Suprapubic skin (tissue), 4 donors: ENCODE measurements around the gene SLC37A1. TPM values are rescaled to one million over a fixed set of nuclear protein-coding genes. Genes with fewer than 3 reads are reported as not detected.
"Not testable (repeated sequence)": the region's sequence is repeated elsewhere in the genome, so short reads cannot be mapped to it uniquely, and the experiment has no call there.

Experiments used
- DNase-seq, 2 donors: peaks; one replicate each; pipeline ENCODE4 v3.0.0-alpha.2; 2019; ENCODE audit warnings: low spot score in 2 of 2
- H3K27ac ChIP-seq: fragments of 200-600 bp; sonication (generic); one replicate; pipeline ENCODE4 v1.5.1; 2019
- H3K27me3 ChIP-seq: fragments of 200-600 bp; sonication (generic); one replicate; pipeline ENCODE4 v1.5.1; 2019
- H3K36me3 ChIP-seq: fragments of 200-600 bp; sonication (generic); one replicate; pipeline ENCODE4 v1.5.1; 2019
- H3K4me1 ChIP-seq: fragments of 200-600 bp; sonication (generic); one replicate; pipeline ENCODE4 v1.5.1; 2019
- H3K4me3 ChIP-seq: fragments of 200-600 bp; sonication (generic); one replicate; pipeline ENCODE4 v1.5.1; 2019; ENCODE audit warnings: mild to moderate bottlenecking
- H3K9me3 ChIP-seq: fragments of 200-600 bp; sonication (generic); one replicate; pipeline ENCODE4 v1.5.1; 2019
- EP300 ChIP-seq: sonication (generic); formaldehyde crosslinking; IDR thresholded peaks from one replicate; pipeline ENCODE4 v1.6.1; 2017; ENCODE audit warnings: antibody characterized with exemption
- POLR2A ChIP-seq, 2 donors: fragments of 450-650 bp; IDR thresholded peaks; one replicate each; pipeline ENCODE4 v1.6.1; 2017; ENCODE audit warnings: antibody characterized with exemption in 2 of 2, mild to moderate bottlenecking in 2 of 2, moderate library complexity in 2 of 2
- POLR2AphosphoS5 ChIP-seq, 3 donors: sonication (generic); formaldehyde crosslinking; IDR thresholded peaks; one replicate each; pipeline ENCODE4 v1.6.1; 2017; ENCODE audit warnings: antibody characterized with exemption in 3 of 3
- WGBS: methylation state at CpG from one replicate; pipeline ENCODE4 v1.1.5; 2018; 5-methylcytosine and 5-hydroxymethylcytosine counted together
- total RNA-seq, 4 donors: library from RNA; depleted of rRNA; stranded (reverse); fragments of >200 nt; gene quantifications; one replicate each; pipeline ENCODE4 v1.1.0, GENCODE V29; 2016
- TF ChIP-seq, protein P1 (sequence below), 2 donors: fragments of 200-600 bp in 1 of 2; fragments of 450-650 bp in 1 of 2; sonication (generic) in 1 of 2; IDR thresholded peaks; one replicate each; pipeline ENCODE4 v1.5.1; 2016 to 2019; ENCODE audit warnings: antibody characterized with exemption in 2 of 2, mild to moderate bottlenecking in 1 of 2, moderate library complexity in 1 of 2

The SLC37A1 gene
- total RNA-seq, 4 donors from 2014 or later, result 10.2 to 23.1 (median 19.6) TPM

DNA sequence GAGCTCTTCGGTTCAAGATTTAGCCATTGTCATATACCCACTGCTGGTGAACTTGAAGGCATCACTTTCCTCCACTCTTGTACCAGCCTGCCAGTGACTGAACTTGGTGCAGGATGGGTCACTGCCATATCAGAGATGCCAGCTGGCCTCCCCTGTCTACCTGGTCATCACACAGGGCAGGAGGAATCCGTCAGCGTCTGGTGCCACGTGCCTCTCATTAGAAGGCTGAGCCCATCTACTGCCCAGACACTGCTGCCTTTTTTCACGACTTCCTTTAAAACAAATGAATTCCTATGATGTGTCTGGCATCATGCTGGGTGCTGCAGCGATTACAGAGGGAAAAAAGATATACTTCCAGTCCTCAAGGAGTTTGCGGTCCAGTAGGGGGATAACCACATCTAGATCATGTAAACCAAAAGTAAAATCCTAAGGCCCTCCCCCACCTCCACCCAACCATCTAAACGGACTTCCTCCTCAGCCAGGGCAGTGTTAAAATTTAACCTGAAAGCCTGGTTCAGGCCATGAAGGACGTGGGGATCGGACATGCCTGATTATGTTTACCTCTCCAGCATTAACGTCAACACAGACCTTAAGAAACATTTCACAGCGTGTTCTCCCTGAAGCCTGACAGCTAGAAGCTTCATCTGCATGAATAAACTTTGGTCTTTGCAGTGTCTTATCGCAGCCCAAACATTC, 110.6 kb downstream of the SLC37A1 start:
- Histone ChIP-seq H3K4me1 (no peaks in the 10 kb centered on the region), H3K36me3 (no peaks in the 10 kb centered on the region), H3K27me3 (peaks cover 43% of the 10 kb centered on the region), H3K4me3 (no peak overlapping the region), H3K27ac (no peak overlapping the region), H3K9me3 (no peaks in the 10 kb centered on the region)
- 72% methylated on average over 13 of the region's 13 CpGs for WGBS
- no peak for TF ChIP-seq POLR2A (IDR thresholded peaks at IDR 0.05)
- no peak for TF ChIP-seq POLR2AphosphoS5 (IDR thresholded peaks at IDR 0.05)
- TF ChIP-seq EP300, result no peak
- TF ChIP-seq, protein P1, sequence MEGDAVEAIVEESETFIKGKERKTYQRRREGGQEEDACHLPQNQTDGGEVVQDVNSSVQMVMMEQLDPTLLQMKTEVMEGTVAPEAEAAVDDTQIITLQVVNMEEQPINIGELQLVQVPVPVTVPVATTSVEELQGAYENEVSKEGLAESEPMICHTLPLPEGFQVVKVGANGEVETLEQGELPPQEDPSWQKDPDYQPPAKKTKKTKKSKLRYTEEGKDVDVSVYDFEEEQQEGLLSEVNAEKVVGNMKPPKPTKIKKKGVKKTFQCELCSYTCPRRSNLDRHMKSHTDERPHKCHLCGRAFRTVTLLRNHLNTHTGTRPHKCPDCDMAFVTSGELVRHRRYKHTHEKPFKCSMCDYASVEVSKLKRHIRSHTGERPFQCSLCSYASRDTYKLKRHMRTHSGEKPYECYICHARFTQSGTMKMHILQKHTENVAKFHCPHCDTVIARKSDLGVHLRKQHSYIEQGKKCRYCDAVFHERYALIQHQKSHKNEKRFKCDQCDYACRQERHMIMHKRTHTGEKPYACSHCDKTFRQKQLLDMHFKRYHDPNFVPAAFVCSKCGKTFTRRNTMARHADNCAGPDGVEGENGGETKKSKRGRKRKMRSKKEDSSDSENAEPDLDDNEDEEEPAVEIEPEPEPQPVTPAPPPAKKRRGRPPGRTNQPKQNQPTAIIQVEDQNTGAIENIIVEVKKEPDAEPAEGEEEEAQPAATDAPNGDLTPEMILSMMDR (IDR thresholded peaks at IDR 0.05), result no peak
- peak; percentile 11 to 56 for DNase-seq

DNA sequence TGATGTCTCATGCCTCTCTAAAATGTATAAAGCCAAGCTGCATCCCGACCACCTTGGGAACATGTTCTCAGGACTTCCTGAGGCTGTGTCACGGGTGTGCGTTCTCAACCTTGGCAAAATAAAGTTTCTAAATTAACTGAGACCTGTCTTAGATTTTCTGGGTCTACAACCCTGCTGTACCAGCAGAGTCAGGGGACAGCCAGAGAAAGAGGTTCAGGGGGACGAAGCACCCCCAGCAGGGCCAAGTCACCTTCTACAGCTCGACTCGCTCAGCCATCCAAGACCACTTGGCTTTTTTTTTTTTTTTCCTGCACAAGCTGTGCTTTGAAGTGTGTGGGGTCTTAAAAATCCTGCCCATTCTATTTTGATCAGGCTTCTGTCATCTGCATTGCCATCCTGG, 111.3 kb downstream of the SLC37A1 start:
- H3K9me3 ChIP-seq, result no peaks in the 10 kb centered on the region
- no peaks in the 10 kb centered on the region for H3K4me1 ChIP-seq
- 84% methylated on average over 6 of the region's 6 CpGs for WGBS
- H3K4me3 ChIP-seq, result no peak overlapping the region
- TF ChIP-seq, protein P1 (IDR thresholded peaks at IDR 0.05), result no peak
- TF ChIP-seq POLR2AphosphoS5 (IDR thresholded peaks at IDR 0.05) (no peak), EP300 (no peak), POLR2A (IDR thresholded peaks at IDR 0.05) (no peak)
- H3K36me3 ChIP-seq, result no peaks in the 10 kb centered on the region
- peak; percentile 13 to 54 for DNase-seq
- H3K27me3 ChIP-seq, result peaks cover 38% of the 10 kb centered on the region
- no peak overlapping the region for H3K27ac ChIP-seq

DNA sequence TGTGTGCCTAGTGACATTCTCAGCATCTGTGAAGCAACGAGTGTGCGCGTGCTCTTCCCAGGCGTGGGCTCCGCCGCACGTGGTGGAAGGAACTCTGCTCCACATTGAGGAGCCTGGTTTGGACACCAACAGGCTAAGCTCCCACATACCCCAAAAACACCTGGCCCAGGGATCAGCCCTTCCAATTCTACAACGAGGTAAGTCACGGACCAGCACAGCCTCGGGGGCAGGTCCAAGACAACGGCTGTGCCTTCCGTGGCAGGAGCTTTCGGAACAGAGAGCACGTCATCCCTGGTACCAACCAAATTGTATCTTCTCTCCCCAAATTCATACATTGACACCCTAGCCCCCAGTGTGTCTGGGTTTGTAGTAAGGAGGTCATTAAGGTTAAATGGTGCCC, 112.5 kb downstream of the SLC37A1 start:
- peak; percentile 32 to 57 for DNase-seq
- Histone ChIP-seq H3K4me1 (no peaks in the 10 kb centered on the region), H3K9me3 (no peaks in the 10 kb centered on the region), H3K27ac (no peak overlapping the region), H3K4me3 (no peak overlapping the region), H3K27me3 (peaks cover 36% of the 10 kb centered on the region), H3K36me3 (no peaks in the 10 kb centered on the region)
- TF ChIP-seq EP300, result no peak
- TF ChIP-seq POLR2AphosphoS5 (IDR thresholded peaks at IDR 0.05), result no peak
- TF ChIP-seq, protein P1 (IDR thresholded peaks at IDR 0.05), result no peak
- TF ChIP-seq POLR2A (IDR thresholded peaks at IDR 0.05), result no peak
- WGBS, result 88% methylated on average over 14 of the region's 14 CpGs

DNA sequence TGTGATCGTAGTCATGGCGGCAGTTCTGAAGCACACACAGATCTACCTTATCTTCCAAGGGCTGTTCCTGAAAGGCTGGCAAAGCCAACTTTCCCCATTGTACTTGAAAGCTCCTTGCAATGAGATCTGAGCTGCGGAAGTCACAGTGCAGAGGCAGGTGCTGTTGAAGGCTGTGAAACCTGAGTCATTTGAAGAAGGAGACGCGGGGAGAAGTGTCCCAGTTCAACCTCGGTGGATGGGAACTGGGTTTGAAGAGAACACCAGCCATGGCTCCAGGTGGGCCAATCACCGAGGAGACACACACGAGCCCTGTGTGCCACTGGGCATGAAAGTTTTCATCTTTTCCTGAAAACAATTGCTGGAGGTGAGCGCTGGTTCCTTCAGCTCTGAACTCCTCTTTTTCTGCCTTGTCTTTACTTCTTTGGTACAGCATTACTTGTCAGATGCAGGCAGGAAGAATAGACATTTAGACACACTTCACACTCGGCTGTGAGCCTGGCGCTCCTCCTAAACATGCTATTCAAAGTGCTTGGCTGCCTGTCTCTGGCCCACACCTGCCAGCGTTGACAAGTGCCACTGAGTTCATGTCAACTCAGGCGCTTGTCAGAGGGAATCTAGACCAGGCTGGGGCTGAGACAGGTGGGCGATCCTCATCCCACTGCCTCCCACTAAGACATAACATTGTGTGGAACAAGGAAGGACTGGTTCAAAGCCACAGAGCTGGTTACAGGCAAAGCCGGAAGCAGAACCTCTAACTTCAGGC, 114.1 kb downstream of the SLC37A1 start:
- no peak overlapping the region for H3K4me3 ChIP-seq
- 84% methylated on average over 15 of the region's 15 CpGs for WGBS
- no peaks in the 10 kb centered on the region for H3K9me3 ChIP-seq
- peaks cover 32% of the 10 kb centered on the region for H3K27me3 ChIP-seq
- DNase-seq, result peak; percentile 34 to 47
- no peaks in the 10 kb centered on the region for H3K36me3 ChIP-seq
- no peak overlapping the region for H3K27ac ChIP-seq
- H3K4me1 ChIP-seq, result no peaks in the 10 kb centered on the region
- TF ChIP-seq POLR2AphosphoS5 (IDR thresholded peaks at IDR 0.05), result no peak
- no peak for TF ChIP-seq POLR2A (IDR thresholded peaks at IDR 0.05)
- TF ChIP-seq, protein P1 (IDR thresholded peaks at IDR 0.05), result no peak
- no peak for TF ChIP-seq EP300

DNA sequence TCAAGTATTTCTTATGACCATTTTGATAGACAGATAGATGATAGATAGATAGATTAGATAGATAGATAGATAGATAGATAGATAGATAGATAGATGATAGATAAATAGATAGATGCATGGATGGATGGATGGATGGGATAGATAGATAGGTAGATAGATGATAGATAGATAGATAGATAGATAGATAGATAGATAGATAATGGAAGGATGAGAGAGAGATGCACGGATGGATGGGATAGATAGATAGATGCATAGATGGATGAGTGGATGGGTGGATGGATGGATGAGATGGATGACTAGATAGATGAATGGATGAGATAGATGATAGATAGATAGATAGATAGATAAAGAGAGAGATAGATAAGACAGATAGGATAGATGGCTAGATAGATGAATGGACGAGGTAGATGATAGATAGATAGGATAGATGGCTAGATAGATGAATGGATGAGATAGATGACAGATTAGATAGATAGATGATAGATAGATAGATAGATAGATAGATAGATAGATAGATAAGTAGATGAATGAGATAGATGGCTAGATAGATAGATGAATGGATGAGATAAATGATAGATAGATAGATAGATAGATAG, 114.9 kb downstream of the SLC37A1 start:
- H3K27ac ChIP-seq, H3K9me3 ChIP-seq, DNase-seq, H3K4me3 ChIP-seq, H3K4me1 ChIP-seq, H3K36me3 ChIP-seq: not testable (repeated sequence)
- 85% methylated on average over 2 of the region's 2 CpGs for WGBS
- H3K27me3 ChIP-seq, result peaks cover 32% of the 10 kb centered on the region
